Tibial nerve (tissue), 3 donors: Measurements from ENCODE around the gene KIF6.

Experiments used
- POLR2A ChIP-seq, 2 donors: fragments of 450-650 bp; IDR thresholded peaks; one replicate each; pipeline ENCODE4 v1.6.1; 2017; ENCODE audit warnings: antibody characterized with exemption in 2 of 2, mild to moderate bottlenecking in 2 of 2, moderate library complexity in 2 of 2
- TF ChIP-seq, protein P1 (sequence below), 5 experiments: fragments of 200-600 bp in 3 of 5; fragments of 450-650 bp in 2 of 5; sonication (generic) in 3 of 5; IDR thresholded peaks; one replicate each; pipeline ENCODE4 v1.5.1; 2016 to 2019; ENCODE audit warnings: antibody characterized with exemption in 5 of 5, mild to moderate bottlenecking in 3 of 5, moderate library complexity in 2 of 5

- TF ChIP-seq POLR2A (IDR thresholded peaks at IDR 0.05) = no peak
- TF ChIP-seq, protein P1, sequence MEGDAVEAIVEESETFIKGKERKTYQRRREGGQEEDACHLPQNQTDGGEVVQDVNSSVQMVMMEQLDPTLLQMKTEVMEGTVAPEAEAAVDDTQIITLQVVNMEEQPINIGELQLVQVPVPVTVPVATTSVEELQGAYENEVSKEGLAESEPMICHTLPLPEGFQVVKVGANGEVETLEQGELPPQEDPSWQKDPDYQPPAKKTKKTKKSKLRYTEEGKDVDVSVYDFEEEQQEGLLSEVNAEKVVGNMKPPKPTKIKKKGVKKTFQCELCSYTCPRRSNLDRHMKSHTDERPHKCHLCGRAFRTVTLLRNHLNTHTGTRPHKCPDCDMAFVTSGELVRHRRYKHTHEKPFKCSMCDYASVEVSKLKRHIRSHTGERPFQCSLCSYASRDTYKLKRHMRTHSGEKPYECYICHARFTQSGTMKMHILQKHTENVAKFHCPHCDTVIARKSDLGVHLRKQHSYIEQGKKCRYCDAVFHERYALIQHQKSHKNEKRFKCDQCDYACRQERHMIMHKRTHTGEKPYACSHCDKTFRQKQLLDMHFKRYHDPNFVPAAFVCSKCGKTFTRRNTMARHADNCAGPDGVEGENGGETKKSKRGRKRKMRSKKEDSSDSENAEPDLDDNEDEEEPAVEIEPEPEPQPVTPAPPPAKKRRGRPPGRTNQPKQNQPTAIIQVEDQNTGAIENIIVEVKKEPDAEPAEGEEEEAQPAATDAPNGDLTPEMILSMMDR (IDR thresholded peaks at IDR 0.05) = no peak
These were observed 386.8 kb downstream of the KIF6 start for GRCh38 chr6:39338397-39338796.
